T-helper 2 cell treated with Interferon-gamma antibody and Interleukin-4, amounts not matched to agents 5 μg/mL and 100 μg/mL, for 36 hours (primary cell): ENCODE results near the gene WASF1.
A peak's percentile ranks its signal among the peaks of the same experiment; 100 is the strongest.

ENCODE experiments used
- DNase-seq: peaks from one replicate; pipeline ENCODE4 v3.0.0; 2021; ENCODE audit warnings: low spot score
- H3K27ac Mint-ChIP-seq: one replicate; pipeline ENCODE4 v1.8.0; 2021; ENCODE audit warnings: mild to moderate bottlenecking, mixed read lengths
- H3K27me3 Mint-ChIP-seq: one replicate; pipeline ENCODE4 v1.8.0; 2021; ENCODE audit warnings: low read depth, mixed read lengths
- H3K36me3 Mint-ChIP-seq: one replicate; pipeline ENCODE4 v1.8.0; 2021; ENCODE audit warnings: low read depth, mixed read lengths
- H3K4me1 Mint-ChIP-seq: one replicate; pipeline ENCODE4 v1.8.0; 2021; ENCODE audit warnings: low read depth, mixed read lengths
- H3K4me3 Mint-ChIP-seq: one replicate; pipeline ENCODE4 v1.8.0; 2022; ENCODE audit warnings: mild to moderate bottlenecking, moderate library complexity, mixed read lengths
- H3K9me3 Mint-ChIP-seq: one replicate; pipeline ENCODE4 v1.8.0; 2021; ENCODE audit warnings: mixed read lengths

WASF1 gene

GRCh38 chr6:110188791-110189190, 9.3 kb upstream of the WASF1 start:
- H3K9me3 Mint-ChIP-seq, result no peaks in the 10 kb centered on the region
- H3K4me1 Mint-ChIP-seq, result peaks cover 15% of the 10 kb centered on the region
- H3K4me3 Mint-ChIP-seq, result no peak overlapping the region
- no peak for DNase-seq
- no peaks in the 10 kb centered on the region for H3K27me3 Mint-ChIP-seq
- H3K36me3 Mint-ChIP-seq, result peaks cover 10% of the 10 kb centered on the region
- no peak overlapping the region for H3K27ac Mint-ChIP-seq

DNA sequence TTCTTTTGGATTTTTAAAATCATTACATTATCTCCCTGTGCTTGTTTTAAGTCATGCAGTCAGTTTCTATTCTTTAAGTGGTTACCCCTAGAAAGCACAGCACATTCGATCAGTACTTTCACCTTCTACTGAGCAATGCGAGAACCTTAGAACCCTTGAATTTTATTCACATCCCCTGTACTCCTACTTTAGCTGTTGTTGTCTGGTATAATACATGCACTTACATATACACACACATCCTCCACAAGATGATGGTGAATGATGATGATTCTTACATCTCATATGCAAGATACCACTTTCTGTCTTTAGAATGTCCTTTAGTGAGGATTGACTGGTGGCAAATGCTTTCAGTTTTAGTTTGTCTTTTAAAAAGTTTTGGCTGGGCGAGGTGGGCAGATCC, 6.4 kb upstream of the WASF1 start:
- no peak for DNase-seq
- Mint-ChIP-seq H3K9me3 (no peaks in the 10 kb centered on the region), H3K4me1 (peaks cover 15% of the 10 kb centered on the region), H3K27ac (peak overlapping the region; percentile 69), H3K36me3 (peaks cover 5% of the 10 kb centered on the region), H3K4me3 (peak overlapping the region; percentile 48), H3K27me3 (no peaks in the 10 kb centered on the region)

DNA sequence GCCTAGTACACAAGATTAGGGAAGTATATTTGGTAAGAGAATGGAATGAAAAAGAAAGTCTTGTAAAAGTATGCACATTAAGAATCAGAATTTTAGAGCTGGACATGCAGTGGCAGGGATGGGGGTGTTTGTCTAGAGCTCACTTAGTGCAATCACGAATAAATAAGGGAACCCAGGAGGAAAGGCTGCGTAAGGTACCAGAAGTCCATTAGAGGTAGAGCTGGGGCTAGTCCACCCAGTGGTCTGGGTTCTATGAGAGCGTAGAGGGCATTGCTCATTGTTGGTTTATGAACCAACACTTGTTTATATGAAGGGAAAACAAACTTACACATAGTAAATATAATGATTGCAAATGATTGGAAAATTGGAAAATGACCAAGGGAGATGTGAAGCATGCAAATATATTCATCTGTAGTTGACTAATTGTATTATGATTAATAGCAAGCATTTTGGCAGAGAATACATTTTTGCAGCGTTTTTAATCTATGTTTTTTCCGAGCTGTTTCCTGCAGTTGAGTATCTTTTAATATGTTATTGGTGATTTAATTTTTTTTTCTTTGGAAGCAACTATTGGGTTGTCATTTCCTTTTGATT, 3.9 kb upstream of the WASF1 start:
- Mint-ChIP-seq H3K27me3 (peaks cover 2% of the 10 kb centered on the region), H3K4me3 (no peak overlapping the region), H3K4me1 (peaks cover 21% of the 10 kb centered on the region), H3K9me3 (no peaks in the 10 kb centered on the region), H3K27ac (no peak overlapping the region), H3K36me3 (peaks cover 5% of the 10 kb centered on the region)
- DNase-seq, result no peak

DNA sequence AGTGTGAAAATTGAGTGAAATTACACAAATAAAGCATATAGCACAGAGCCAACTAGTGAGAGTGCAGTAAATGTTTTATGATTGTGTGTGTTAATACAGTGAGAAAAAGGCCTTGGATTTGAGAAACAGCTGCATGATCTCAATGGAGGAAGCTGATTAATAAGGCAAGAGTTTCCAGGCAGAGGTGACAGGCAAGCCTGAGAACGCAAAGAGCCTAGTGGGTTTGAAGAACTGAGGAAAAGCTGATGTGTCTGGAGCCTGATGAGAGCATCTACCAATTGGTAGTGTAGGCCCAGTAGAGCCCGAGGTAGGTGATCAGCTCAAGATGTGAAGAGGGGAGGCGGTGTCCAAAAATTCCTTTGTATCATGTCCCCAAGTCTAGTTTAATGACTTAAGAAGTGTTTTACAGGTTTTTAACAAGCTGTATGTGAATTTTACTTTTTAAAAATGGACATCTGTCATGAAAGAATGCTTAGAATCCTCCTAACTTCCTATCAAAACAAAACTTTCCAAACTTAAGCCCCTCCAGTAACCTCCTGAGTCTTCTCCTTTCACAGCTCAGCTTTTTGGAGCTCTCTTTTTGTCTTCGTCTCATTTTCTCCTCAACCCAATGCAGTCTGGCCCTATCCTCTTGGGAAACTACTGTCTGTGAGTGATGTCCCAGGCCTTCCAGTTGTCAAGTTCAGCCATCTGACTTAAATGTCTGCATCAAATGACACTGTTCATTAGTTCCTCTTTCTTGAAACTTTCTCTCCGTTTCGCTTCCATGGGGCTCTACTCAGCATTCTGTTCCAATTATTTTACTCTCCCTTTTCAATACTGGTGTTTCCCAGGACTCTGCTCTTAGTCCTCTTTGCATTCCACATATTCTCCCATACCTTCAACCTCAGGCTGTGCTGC, 1.9 kb upstream of the WASF1 start:
- Mint-ChIP-seq H3K9me3 (no peaks in the 10 kb centered on the region), H3K4me1 (peaks cover 22% of the 10 kb centered on the region), H3K36me3 (peaks cover 3% of the 10 kb centered on the region), H3K27me3 (peaks cover 10% of the 10 kb centered on the region), H3K27ac (no peak overlapping the region), H3K4me3 (no peak overlapping the region)
- peak; percentile 7 for DNase-seq

DNA sequence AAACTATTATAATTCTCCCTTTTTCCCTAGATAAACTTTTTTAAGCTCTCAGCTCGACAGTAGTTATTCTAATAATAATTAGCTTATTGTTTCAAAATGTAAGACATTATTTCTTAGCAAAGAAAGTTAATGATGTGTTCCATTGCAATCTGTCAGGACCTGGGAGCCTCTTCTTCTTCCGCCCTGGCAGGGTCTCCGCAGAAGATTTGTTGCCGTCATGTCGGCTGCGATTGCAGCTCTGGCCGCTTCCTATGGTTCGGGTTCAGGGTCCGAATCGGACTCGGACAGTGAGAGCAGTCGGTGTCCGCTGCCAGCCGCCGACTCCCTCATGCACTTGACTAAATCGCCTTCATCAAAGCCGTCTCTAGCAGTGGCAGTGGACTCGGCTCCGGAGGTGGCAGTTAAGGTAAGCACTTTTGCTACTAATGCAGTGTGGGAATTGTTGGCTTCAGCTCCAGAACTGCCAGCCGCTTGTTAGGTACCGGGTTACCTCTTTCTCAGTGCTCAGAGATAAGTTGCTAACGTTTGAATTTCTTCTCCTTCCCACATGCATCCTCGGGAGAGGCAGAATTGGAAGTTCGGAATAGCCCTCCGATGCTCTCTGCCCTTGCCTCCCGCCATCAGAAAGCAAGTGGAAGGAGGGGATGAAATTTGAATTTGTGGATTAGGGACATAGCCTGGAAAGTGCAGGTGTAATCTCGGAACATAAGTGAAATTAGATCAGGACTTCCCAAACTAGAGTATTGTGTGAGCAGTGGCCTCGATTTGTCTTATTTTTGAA, 948 bp upstream of the WASF1 start, which contains the start of gene CDC40:
Gene CDC40 (plus strand): TSS at position 200 of the 781 bp plus-strand sequence. CDS start 18 bp downstream, at position 218.
- no peak within 1 kb of the TSS for H3K4me3 Mint-ChIP-seq
- no peaks in the 10 kb centered on the region for H3K36me3 Mint-ChIP-seq
- H3K4me1 Mint-ChIP-seq, result peaks cover 14% of the 10 kb centered on the region
- peaks cover 12% of the 10 kb centered on the region for H3K27me3 Mint-ChIP-seq
- no peaks in the 10 kb centered on the region for H3K9me3 Mint-ChIP-seq
- H3K27ac Mint-ChIP-seq, result peak within 1 kb of the TSS; percentile 14
- DNase-seq, result peak; percentile 61

DNA sequence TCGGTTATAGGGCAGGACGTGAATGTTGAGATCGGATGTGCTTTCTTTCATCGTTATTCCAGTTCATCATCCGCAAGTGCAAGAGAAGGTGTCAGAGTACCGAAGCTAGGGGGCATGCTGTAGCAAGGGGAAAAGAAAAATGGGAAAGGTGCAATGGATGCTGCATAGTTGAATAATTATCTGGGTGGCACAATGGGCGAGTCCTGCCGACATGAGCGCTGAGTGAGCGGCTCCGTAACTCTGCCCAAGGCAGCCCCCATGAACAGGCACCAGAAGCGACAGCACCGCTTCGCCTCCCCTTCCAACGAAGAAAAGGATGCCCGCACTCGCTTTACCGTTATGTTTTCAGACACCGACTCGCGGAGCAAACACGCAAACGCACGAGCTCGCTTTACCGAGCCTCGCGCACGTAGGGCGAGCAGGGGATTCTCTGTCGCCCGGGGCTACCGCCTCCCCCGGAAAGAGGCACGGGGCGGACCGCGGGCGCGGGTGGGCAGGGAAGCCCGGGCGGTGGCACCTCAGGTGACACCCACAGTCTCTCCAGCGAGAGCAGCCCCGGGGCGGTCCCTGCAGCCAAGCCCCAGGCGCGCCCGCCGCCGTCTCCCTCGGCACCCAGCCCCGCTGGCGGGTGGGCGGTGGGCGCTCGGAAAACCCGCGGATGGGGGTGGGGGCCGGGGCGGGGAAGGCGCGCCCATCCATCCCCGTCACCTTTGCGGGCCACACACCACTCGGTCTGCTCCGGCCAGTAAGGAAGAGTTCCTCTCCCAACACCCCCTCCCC, 654 bp downstream of the WASF1 start:
- Mint-ChIP-seq H3K36me3 (no peaks in the 10 kb centered on the region), H3K9me3 (no peaks in the 10 kb centered on the region), H3K4me3 (peak overlapping the region; percentile 74), H3K27me3 (peaks cover 26% of the 10 kb centered on the region), H3K27ac (no peak overlapping the region), H3K4me1 (peaks cover 8% of the 10 kb centered on the region)
- peak; percentile 56 for DNase-seq

DNA sequence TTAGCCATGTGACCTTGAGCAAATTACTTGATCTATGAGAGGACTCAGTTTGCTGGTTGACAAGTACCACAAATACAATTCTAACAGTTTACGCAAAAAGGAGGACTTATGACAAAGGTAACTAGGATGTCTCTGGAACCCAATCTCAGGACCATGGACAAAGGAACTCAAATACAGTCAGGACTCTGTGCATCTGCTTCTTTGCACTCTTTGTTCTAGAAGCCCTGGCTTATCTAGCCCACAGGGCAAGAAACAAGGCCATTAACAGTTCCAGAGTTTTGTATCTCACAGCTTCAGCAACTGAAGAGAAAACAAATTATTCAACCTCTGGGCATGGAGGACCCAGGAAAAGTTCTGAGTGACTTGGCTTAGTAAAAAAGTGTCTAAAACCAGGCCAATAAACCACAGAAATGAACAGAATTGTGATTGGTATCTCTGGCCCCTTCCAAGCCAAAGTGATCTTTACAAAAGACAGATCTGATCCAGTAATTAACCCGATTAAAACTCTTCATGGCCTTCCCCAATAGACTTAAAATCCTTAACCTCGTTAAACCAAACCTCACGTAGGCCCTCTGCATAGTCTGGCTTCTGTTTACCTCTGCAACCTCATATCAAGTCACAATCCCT, 5.9 kb downstream of the WASF1 start:
- peaks cover 5% of the 10 kb centered on the region for H3K4me1 Mint-ChIP-seq
- peaks cover 39% of the 10 kb centered on the region for H3K27me3 Mint-ChIP-seq
- H3K4me3 Mint-ChIP-seq, result no peak overlapping the region
- no peak overlapping the region for H3K27ac Mint-ChIP-seq
- DNase-seq, result no peak
- H3K9me3 Mint-ChIP-seq, result no peaks in the 10 kb centered on the region
- H3K36me3 Mint-ChIP-seq, result no peaks in the 10 kb centered on the region

GRCh38 chr6:110170081-110170480, 9.4 kb downstream of the WASF1 start:
- Mint-ChIP-seq H3K27me3 (peaks cover 34% of the 10 kb centered on the region), H3K4me3 (no peak overlapping the region), H3K36me3 (no peaks in the 10 kb centered on the region), H3K4me1 (no peaks in the 10 kb centered on the region), H3K9me3 (no peaks in the 10 kb centered on the region), H3K27ac (no peak overlapping the region)
- DNase-seq, result no peak

DNA sequence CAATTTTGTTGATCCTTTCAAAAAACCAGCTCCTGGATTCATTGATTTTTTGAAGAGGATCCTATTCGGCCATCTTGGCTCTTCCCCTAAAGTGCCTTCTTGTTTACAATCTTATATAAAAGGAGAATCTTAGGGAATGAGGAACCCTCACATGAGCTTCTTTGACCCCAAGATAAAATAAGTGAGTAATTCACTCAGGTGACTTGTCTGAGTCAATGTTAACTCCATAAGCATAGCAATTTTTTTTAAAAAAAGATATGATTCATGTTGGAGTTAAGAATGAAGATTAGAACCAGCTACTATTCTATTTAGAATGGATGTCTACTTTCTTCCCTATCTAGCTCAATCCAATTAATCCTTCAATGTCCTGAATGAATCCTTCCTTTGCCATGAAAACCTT, 21.0 kb downstream of the WASF1 start:
- Mint-ChIP-seq H3K4me1 (no peaks in the 10 kb centered on the region), H3K4me3 (no peak overlapping the region), H3K36me3 (no peaks in the 10 kb centered on the region), H3K27ac (no peak overlapping the region), H3K27me3 (peaks cover 20% of the 10 kb centered on the region), H3K9me3 (no peaks in the 10 kb centered on the region)
- DNase-seq, result no peak

- Mint-ChIP-seq H3K9me3 (no peaks in the 10 kb centered on the region), H3K4me1 (no peaks in the 10 kb centered on the region), H3K27ac (no peak overlapping the region), H3K36me3 (no peaks in the 10 kb centered on the region), H3K27me3 (peaks cover 2% of the 10 kb centered on the region), H3K4me3 (no peak overlapping the region)
- DNase-seq, result no peak
These were observed 31.6 kb downstream of the WASF1 start for GRCh38 chr6:110147870-110148269.

GRCh38 chr6:110140650-110141049, 38.8 kb downstream of the WASF1 start:
- no peak overlapping the region for H3K4me3 Mint-ChIP-seq
- peaks cover 4% of the 10 kb centered on the region for H3K9me3 Mint-ChIP-seq
- no peak overlapping the region for H3K27ac Mint-ChIP-seq
- H3K27me3 Mint-ChIP-seq, result peaks cover 2% of the 10 kb centered on the region
- H3K4me1 Mint-ChIP-seq, result no peaks in the 10 kb centered on the region
- DNase-seq, result no peak
- no peaks in the 10 kb centered on the region for H3K36me3 Mint-ChIP-seq

DNA sequence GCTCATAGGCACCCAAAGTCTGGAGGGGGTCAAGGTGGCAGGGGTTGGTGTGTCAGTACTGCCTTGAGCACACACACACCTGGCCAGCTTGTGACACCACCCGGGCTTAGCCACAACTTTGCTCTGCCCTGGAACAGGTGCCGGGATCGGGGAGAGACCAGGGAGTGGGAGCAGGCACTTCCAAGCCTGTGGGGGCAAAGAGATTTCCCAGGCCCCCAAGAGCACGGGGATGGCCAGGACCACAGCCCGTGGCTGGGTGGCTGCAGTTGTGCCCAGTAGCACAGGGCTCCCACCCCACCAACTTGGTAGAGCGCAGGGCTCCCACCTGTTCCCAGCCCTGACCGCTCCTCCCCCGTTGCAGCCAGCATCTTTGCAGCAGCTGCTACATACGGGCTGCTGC, 40.4 kb downstream of the WASF1 start:
- Mint-ChIP-seq H3K4me3 (no peak overlapping the region), H3K27me3 (peaks cover 2% of the 10 kb centered on the region), H3K36me3 (no peaks in the 10 kb centered on the region), H3K9me3 (peaks cover 4% of the 10 kb centered on the region), H3K27ac (no peak overlapping the region), H3K4me1 (no peaks in the 10 kb centered on the region)
- no peak for DNase-seq
